ENCODE measurements around the gene KLK13. TPM values are rescaled to one million over a fixed set of nuclear protein-coding genes. Genes with fewer than 3 reads are reported as not detected.

The KLK13 gene
- total and polyA plus RNA-seq, 10 donors: 0.13 TPM; not detected in 9

GRCh38 chr19:51107406-51108065, 42.6 kb upstream of the KLK13 start:
- peaks cover 10 to 65% (median 22%) of the 10 kb centered on the region in 6 donors for H3K4me1 ChIP-seq
- H3K4me3 ChIP-seq: peak overlapping the region; percentile 74 to 96 (median 84)
- H3K27ac ChIP-seq: peak overlapping the region in 7 of 8 donors; percentile 29 to 86 (median 78)
- DNase-seq: no peak
- H3K27me3 ChIP-seq (replicated peaks in 1 of 7): no peaks in the 10 kb centered on the region
- intact Hi-C loops (cut with DNase I; ENCODE audit: low total_unique reads): no loop called here
- H3K36me3 ChIP-seq: peaks cover 0 to 33% (median 15%) of the 10 kb centered on the region in 6 donors
- TF ChIP-seq CTCF (IDR thresholded peaks at IDR 0.05 in 8 of 11, conservative IDR thresholded peaks at IDR 0.05 in 3 of 11) (no peak), POLR2A (IDR thresholded peaks at IDR 0.05) (no peak), POLR2AphosphoS5 (IDR thresholded peaks at IDR 0.05) (no peak)
- H3K9me3 ChIP-seq: no peaks in the 10 kb centered on the region
- 13 to 26% (median 20%) methylated on average over 18 of the region's 18 CpGs for WGBS, 5 donors

GRCh38 chr19:51103926-51104341, 39.0 kb upstream of the KLK13 start:
- TF ChIP-seq POLR2A (IDR thresholded peaks at IDR 0.05) (no peak), POLR2AphosphoS5 (IDR thresholded peaks at IDR 0.05) (peak in 1 of 3 donors; percentile 14), CTCF (IDR thresholded peaks at IDR 0.05 in 8 of 11, conservative IDR thresholded peaks at IDR 0.05 in 3 of 11) (no peak)
- Histone ChIP-seq H3K9me3 (no peaks in the 10 kb centered on the region), H3K4me1 (peaks cover 10 to 64% (median 25%) of the 10 kb centered on the region in 6 donors), H3K36me3 (peaks cover 0 to 69% (median 30%) of the 10 kb centered on the region in 6 donors), H3K27me3 (replicated peaks in 1 of 7) (no peaks in the 10 kb centered on the region), H3K4me3 (no peak overlapping the region), H3K27ac (no peak overlapping the region)
- no peak for DNase-seq
- 91 to 96% (median 93%) methylated on average over 45 to 49 of the region's 49 CpGs for WGBS, 5 donors
- intact Hi-C loops (cut with DNase I; ENCODE audit: low total_unique reads): no loop called here

- intact Hi-C loops (cut with DNase I; ENCODE audit: low total_unique reads): no loop called here
- WGBS, 5 donors: 88 to 95% (median 93%) methylated on average over 7 of the region's 7 CpGs
Observed at GRCh38 chr19:51102991-51103390, 38.1 kb upstream of the KLK13 start.

More at GRCh38 chr19:51102991-51103390, 38.1 kb upstream of the KLK13 start:
- no peak for TF ChIP-seq CTCF (IDR thresholded peaks at IDR 0.05 in 8 of 11, conservative IDR thresholded peaks at IDR 0.05 in 3 of 11)
- no peak for TF ChIP-seq POLR2AphosphoS5 (IDR thresholded peaks at IDR 0.05)
- no peak for TF ChIP-seq POLR2A (IDR thresholded peaks at IDR 0.05)
- peaks cover 0 to 77% (median 35%) of the 10 kb centered on the region in 6 donors for H3K36me3 ChIP-seq
- H3K9me3 ChIP-seq: no peaks in the 10 kb centered on the region
- no peaks in the 10 kb centered on the region for H3K27me3 ChIP-seq (replicated peaks in 1 of 7)
- no peak overlapping the region for H3K4me3 ChIP-seq
- H3K4me1 ChIP-seq: peaks cover 10 to 62% (median 23%) of the 10 kb centered on the region in 6 donors
- no peak for DNase-seq
- no peak overlapping the region for H3K27ac ChIP-seq
